ENCODE results near the gene LYST.

GRCh38 chr1:235775246-235775860 is 91.4 kb downstream of the LYST start:
- TF ChIP-seq, protein P1, sequence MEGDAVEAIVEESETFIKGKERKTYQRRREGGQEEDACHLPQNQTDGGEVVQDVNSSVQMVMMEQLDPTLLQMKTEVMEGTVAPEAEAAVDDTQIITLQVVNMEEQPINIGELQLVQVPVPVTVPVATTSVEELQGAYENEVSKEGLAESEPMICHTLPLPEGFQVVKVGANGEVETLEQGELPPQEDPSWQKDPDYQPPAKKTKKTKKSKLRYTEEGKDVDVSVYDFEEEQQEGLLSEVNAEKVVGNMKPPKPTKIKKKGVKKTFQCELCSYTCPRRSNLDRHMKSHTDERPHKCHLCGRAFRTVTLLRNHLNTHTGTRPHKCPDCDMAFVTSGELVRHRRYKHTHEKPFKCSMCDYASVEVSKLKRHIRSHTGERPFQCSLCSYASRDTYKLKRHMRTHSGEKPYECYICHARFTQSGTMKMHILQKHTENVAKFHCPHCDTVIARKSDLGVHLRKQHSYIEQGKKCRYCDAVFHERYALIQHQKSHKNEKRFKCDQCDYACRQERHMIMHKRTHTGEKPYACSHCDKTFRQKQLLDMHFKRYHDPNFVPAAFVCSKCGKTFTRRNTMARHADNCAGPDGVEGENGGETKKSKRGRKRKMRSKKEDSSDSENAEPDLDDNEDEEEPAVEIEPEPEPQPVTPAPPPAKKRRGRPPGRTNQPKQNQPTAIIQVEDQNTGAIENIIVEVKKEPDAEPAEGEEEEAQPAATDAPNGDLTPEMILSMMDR (IDR thresholded peaks at IDR 0.05): no peak
- no peak for TF ChIP-seq POLR2AphosphoS5 (IDR thresholded peaks at IDR 0.05; ENCODE audit: insufficient read depth in 1 of 2, low read depth in 1 of 2)
